Measurements from ENCODE around the gene OSCAR.
A peak's percentile ranks its signal among the peaks of the same experiment; 100 is the strongest.

Gene OSCAR

GRCh38 chr19:54125713-54126112 is 25.1 kb upstream of the OSCAR start:
- no peak for TF ChIP-seq CTCF (IDR thresholded peaks at IDR 0.05; ENCODE audit: insufficient read depth, low read depth, low read length, missing control alignments)
- DNase-seq (ENCODE audit: low read depth) = no peak
- no peak overlapping the region for H3K4me3 ChIP-seq (ENCODE audit: low read length)

- no peak for DNase-seq (ENCODE audit: low read depth)
- TF ChIP-seq CTCF (IDR thresholded peaks at IDR 0.05; ENCODE audit: insufficient read depth, low read depth, low read length, missing control alignments) = no peak
- no peak overlapping the region for H3K4me3 ChIP-seq (ENCODE audit: low read length)
Measured at GRCh38 chr19:54124393-54124792, 23.8 kb upstream of the OSCAR start.

- TF ChIP-seq CTCF (IDR thresholded peaks at IDR 0.05; ENCODE audit: insufficient read depth, low read depth, low read length, missing control alignments) = no peak
- H3K4me3 ChIP-seq (ENCODE audit: low read length) = no peak overlapping the region
- DNase-seq (ENCODE audit: low read depth) = no peak
Measured at GRCh38 chr19:54123682-54124081, 23.1 kb upstream of the OSCAR start.

GRCh38 chr19:54121259-54121658 is 20.7 kb upstream of the OSCAR start:
- no peak for TF ChIP-seq CTCF (IDR thresholded peaks at IDR 0.05; ENCODE audit: insufficient read depth, low read depth, low read length, missing control alignments)
- H3K4me3 ChIP-seq (ENCODE audit: low read length) = no peak overlapping the region
- no peak for DNase-seq (ENCODE audit: low read depth)

GRCh38 chr19:54115109-54116063 is 14.8 kb upstream of the OSCAR start, which contains the start of the genes PRPF31 and TFPT:
Gene PRPF31, plus strand, starts transcription at chr19:54115754. Its CDS starts 2,525 bp downstream, at chr19:54118279.
Gene TFPT, minus strand, starts transcription at chr19:54115657. Its CDS starts 388 bp downstream, at chr19:54115269.
- no peak for TF ChIP-seq CTCF (IDR thresholded peaks at IDR 0.05; ENCODE audit: insufficient read depth, low read depth, low read length, missing control alignments)
- peak; percentile 99 for DNase-seq (ENCODE audit: low read depth)
- H3K4me3 ChIP-seq (ENCODE audit: low read length) = peak within 1 kb of the TSS; percentile 91

- H3K4me3 ChIP-seq (ENCODE audit: low read length) = peak overlapping the region; percentile 91
- DNase-seq (ENCODE audit: low read depth) = peak; percentile 34
- TF ChIP-seq CTCF (IDR thresholded peaks at IDR 0.05; ENCODE audit: insufficient read depth, low read depth, low read length, missing control alignments) = no peak
Measured at GRCh38 chr19:54114340-54115108, 13.9 kb upstream of the OSCAR start.
